ENCODE results near the gene PUS3. TPM values are rescaled to one million over a fixed set of nuclear protein-coding genes. Genes with fewer than 3 reads are reported as not detected.
"Not testable (repeated sequence)": the region's sequence is repeated elsewhere in the genome, so short reads cannot be mapped to it uniquely, and the experiment has no call there.

Gene PUS3
- total and polyA plus RNA-seq, 3 experiments from 2014 or later: 16.5 to 19.2 (median 17.5) TPM

DNA sequence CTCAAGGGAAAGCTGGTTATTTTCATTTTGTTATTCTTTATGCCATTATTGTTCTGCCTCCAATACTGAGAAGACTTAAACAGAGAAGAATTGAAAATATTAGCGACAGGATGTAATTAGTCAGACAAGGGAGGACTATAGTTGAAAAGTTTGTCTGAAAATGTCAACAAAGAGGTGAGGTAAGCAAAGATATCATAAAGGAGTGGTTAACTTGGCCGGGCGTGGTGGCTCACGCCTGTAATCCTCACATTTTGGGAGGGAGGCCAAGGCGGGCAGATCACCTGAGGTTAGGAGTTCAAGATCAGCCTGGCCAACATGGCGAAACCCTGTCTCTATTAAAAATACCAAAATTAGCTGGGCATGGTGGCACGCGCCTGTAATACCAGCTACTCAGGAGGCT is 19.6 kb downstream of the PUS3 start:
- DNase-seq: no peak
- no peaks in the 10 kb centered on the region for H3K36me3 ChIP-seq (ENCODE audit: insufficient read depth, low read length)
- H3K9me3 Mint-ChIP-seq: peaks cover 0 to 4% (median 2%) of the 10 kb centered on the region in 5 donors
- ChIA-PET CTCF (no interaction called here), POLR2A (no interaction called here)
- H3K4me3 ChIP-seq (ENCODE audit: low read length): no peak overlapping the region
- H3K27me3 ChIP-seq (ENCODE audit: insufficient read depth, low read length, poor library complexity, severe bottlenecking): no peaks in the 10 kb centered on the region
- H3K27ac Mint-ChIP-seq: peak overlapping the region in 1 of 8 donors; percentile 39
- H3K9me3 ChIP-seq (ENCODE audit: low read length): no peaks in the 10 kb centered on the region
- H3K4me1 Mint-ChIP-seq: peaks cover 12 to 13% (median 13%) of the 10 kb centered on the region in 3 donors
- H3K4me3 Mint-ChIP-seq: no peak overlapping the region
- H3K27me3 Mint-ChIP-seq: peaks cover 0 to 9% of the 10 kb centered on the region in 2 donors
- H3K36me3 Mint-ChIP-seq: peaks cover 0 to 6% (median 0%) of the 10 kb centered on the region in 3 donors
- no peak overlapping the region for H3K27ac ChIP-seq (ENCODE audit: low read depth, low read length)
- peaks cover 2% of the 10 kb centered on the region for H3K4me1 ChIP-seq (ENCODE audit: insufficient read depth, low read length)

DNA sequence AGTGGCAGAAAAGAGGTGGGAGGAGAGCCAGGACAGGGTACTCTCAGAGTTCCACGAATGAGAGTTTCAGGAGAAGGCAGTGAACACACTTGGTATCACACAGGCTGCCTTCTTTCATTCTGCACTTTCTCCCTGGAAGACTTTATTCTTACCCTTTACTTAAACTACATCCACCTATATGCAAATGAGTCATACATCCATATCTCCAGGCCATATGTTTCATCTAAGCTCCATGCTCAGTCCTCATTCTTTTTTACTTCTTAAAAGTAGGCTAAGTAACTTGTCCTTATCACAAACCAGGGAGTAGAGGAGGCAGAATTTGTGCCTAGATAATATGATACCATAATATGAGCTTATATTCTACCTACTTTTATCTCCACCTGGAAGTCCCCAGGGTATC is 21.7 kb downstream of the PUS3 start:
- Mint-ChIP-seq H3K27ac (no peak overlapping the region), H3K27me3 (peaks cover 0 to 5% of the 10 kb centered on the region in 2 donors), H3K4me3 (no peak overlapping the region), H3K9me3 (no peaks in the 10 kb centered on the region), H3K4me1 (no peaks in the 10 kb centered on the region), H3K36me3 (no peaks in the 10 kb centered on the region)
- CTCF ChIA-PET: interaction anchor here (1.4 kb wide), 1 partner anchor 450 kb away, joined by 3 read pairs; no protein-coding TSS in a partner anchor
- Histone ChIP-seq H3K27ac (ENCODE audit: low read depth, low read length) (no peak overlapping the region), H3K4me1 (ENCODE audit: insufficient read depth, low read length) (no peaks in the 10 kb centered on the region), H3K27me3 (ENCODE audit: insufficient read depth, low read length, poor library complexity, severe bottlenecking) (no peaks in the 10 kb centered on the region), H3K4me3 (ENCODE audit: low read length) (no peak overlapping the region), H3K9me3 (ENCODE audit: low read length) (no peaks in the 10 kb centered on the region), H3K36me3 (ENCODE audit: insufficient read depth, low read length) (no peaks in the 10 kb centered on the region)
- POLR2A ChIA-PET: interaction anchor here (0.6 kb wide), 1 partner anchor 277 kb away, joined by 3 read pairs; no protein-coding TSS in a partner anchor
- DNase-seq: no peak

DNA sequence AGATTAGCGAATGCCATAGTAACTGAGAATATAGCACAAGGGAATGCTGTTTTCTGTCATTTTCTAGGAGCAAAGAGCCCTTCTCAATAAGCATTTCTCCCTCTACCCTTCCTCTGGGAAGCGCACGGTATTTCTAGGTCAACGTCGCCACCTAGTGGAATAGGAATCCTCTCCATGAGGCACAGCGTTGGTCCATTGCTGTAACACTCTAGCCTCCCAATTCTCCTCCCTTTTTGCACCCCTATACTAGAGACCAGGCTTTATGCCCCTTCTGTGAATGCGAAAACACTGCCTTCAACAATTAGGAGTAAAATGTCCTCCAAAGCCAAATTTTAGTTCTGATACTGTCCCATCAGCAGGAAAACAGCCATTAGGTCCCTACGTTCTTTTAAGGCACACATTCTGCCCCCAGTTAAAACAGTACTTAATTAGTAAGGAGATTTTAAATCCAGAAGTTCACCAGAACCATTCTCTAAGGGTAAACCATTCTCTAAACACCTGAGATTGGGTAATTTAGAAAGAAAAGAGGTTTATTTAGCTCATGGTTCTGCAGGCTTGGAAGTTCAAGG is 28.4 kb downstream of the PUS3 start:
- no peaks in the 10 kb centered on the region for H3K27me3 ChIP-seq (ENCODE audit: insufficient read depth, low read length, poor library complexity, severe bottlenecking)
- H3K27me3 Mint-ChIP-seq: peaks cover 7 to 11% of the 10 kb centered on the region in 2 donors
- peaks cover 0 to 4% (median 0%) of the 10 kb centered on the region in 5 donors for H3K9me3 Mint-ChIP-seq
- no peaks in the 10 kb centered on the region for H3K36me3 ChIP-seq (ENCODE audit: insufficient read depth, low read length)
- H3K9me3 ChIP-seq (ENCODE audit: low read length): no peaks in the 10 kb centered on the region
- no peak overlapping the region for H3K4me3 ChIP-seq (ENCODE audit: low read length)
- CTCF ChIA-PET: no interaction called here
- H3K36me3 Mint-ChIP-seq: peaks cover 0 to 6% (median 0%) of the 10 kb centered on the region in 3 donors
- H3K4me3 Mint-ChIP-seq: no peak overlapping the region
- H3K4me1 ChIP-seq (ENCODE audit: insufficient read depth, low read length): no peaks in the 10 kb centered on the region
- POLR2A ChIA-PET: no interaction called here
- DNase-seq: peak in 4 of 5 donors; percentile 10 to 18 (median 15)
- peaks cover 0 to 2% (median 0%) of the 10 kb centered on the region in 3 donors for H3K4me1 Mint-ChIP-seq
- H3K27ac ChIP-seq (ENCODE audit: low read depth, low read length): no peak overlapping the region
- H3K27ac Mint-ChIP-seq: no peak overlapping the region

DNA sequence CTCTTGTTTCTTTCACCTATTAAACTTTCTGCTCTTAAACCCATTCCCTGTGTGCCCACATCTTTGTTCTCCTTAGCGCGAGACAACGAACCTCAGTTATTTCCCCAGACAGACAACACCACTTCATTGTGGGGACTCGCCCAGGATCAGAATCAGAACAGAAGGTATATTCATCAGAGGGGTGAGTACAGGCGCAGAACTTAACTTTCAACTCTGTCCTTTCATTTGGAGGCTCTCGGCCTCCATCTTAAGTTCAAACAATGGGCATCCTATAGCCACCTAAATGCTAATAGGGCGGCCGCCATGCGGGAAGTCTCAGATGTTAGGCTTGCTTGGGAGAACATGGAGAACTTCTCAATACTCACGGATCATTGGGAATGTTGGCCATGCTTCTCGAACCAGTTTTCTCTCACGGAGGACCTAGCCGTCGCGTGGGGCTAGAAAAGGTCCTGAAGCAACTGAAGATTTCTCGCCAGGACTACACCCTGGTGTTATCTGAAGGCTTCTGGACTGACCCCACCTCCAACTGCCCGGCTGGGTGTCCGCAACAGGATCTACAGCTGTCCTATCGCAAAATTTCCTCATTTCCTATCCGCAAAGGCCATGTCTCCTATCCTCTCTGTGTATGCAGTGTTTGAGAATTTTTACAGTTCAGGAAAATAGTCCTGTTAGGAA is 29.0 kb downstream of the PUS3 start:
- peaks cover 6 to 14% of the 10 kb centered on the region in 2 donors for H3K27me3 Mint-ChIP-seq
- no peak overlapping the region for H3K4me3 Mint-ChIP-seq
- CTCF ChIA-PET: no interaction called here
- H3K27ac ChIP-seq (ENCODE audit: low read depth, low read length): no peak overlapping the region
- H3K9me3 ChIP-seq (ENCODE audit: low read length): no peaks in the 10 kb centered on the region
- peaks cover 0 to 4% (median 0%) of the 10 kb centered on the region in 5 donors for H3K9me3 Mint-ChIP-seq
- H3K27me3 ChIP-seq (ENCODE audit: insufficient read depth, low read length, poor library complexity, severe bottlenecking): no peaks in the 10 kb centered on the region
- no peak for DNase-seq
- H3K4me1 Mint-ChIP-seq: peaks cover 0 to 2% (median 0%) of the 10 kb centered on the region in 3 donors
- POLR2A ChIA-PET: no interaction called here
- no peak overlapping the region for H3K4me3 ChIP-seq (ENCODE audit: low read length)
- no peak overlapping the region for H3K27ac Mint-ChIP-seq
- H3K4me1 ChIP-seq (ENCODE audit: insufficient read depth, low read length): no peaks in the 10 kb centered on the region
- H3K36me3 ChIP-seq (ENCODE audit: insufficient read depth, low read length): no peaks in the 10 kb centered on the region
- H3K36me3 Mint-ChIP-seq: peaks cover 0 to 6% (median 0%) of the 10 kb centered on the region in 3 donors

DNA sequence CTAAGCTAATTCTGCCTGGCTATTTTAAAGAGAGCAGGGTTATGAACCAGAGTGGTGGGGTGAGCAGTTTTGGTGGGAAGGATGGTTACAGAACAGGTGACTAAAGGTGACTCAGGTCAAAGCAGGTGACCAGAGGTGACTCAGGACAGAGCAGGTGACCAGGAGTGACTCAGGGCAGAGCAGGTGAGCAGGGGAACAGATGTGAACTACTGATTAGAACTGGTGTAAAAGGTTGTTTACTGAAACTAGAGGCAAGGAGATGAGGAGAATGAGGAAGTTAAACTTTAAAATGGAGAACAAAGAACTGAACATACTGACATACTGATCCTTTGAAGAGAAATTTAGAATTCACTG is 30.9 kb downstream of the PUS3 start:
- POLR2A ChIA-PET: no interaction called here
- H3K9me3 ChIP-seq (ENCODE audit: low read length): no peaks in the 10 kb centered on the region
- no peaks in the 10 kb centered on the region for H3K4me1 ChIP-seq (ENCODE audit: insufficient read depth, low read length)
- no peak overlapping the region for H3K27ac ChIP-seq (ENCODE audit: low read depth, low read length)
- CTCF ChIA-PET: no interaction called here
- DNase-seq: no peak
- Mint-ChIP-seq H3K36me3 (peaks cover 0 to 6% (median 0%) of the 10 kb centered on the region in 3 donors), H3K4me1 (peaks cover 0 to 2% (median 0%) of the 10 kb centered on the region in 3 donors), H3K27me3 (peaks cover 4 to 18% of the 10 kb centered on the region in 2 donors), H3K4me3 (no peak overlapping the region), H3K9me3 (peaks cover 0 to 4% (median 0%) of the 10 kb centered on the region in 5 donors), H3K27ac (no peak overlapping the region)
- H3K4me3 ChIP-seq (ENCODE audit: low read length): no peak overlapping the region
- no peaks in the 10 kb centered on the region for H3K36me3 ChIP-seq (ENCODE audit: insufficient read depth, low read length)
- H3K27me3 ChIP-seq (ENCODE audit: insufficient read depth, low read length, poor library complexity, severe bottlenecking): no peaks in the 10 kb centered on the region

DNA sequence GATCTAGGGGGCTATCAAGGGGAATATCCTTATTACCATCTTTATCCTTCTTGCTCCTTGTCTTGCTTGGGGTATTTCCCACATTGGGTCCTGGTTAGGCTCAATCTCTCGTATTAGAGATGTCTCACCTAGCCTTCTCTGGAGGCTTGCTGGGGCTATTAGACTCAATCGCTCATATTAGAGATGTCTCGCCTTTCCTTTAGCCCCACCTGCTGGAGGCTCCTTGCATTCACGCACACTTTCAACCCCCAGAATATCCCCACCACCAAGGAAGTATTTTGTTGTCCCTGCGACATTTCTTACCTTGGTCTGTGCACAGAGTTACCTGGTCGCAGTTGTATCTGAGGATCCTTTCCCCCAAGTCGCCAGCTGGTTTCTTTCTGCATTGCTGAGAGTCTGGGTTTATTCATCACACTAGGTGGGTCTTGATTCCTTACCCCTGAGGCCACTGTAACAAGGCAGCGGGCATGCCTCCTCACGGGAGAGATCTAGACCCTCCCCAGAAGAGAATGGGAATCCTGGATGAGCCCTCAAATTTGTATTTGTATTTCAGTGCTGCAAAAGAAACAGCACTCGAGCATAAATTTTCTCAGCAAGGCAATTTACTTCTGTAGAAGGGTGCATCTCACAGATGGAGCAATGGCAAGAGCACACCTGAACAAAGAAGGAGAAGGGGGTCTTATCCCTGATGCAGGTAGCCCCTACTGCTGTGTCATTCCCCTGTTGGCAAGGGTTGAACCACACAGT is 31.4 kb downstream of the PUS3 start:
- no peaks in the 10 kb centered on the region for H3K36me3 ChIP-seq (ENCODE audit: insufficient read depth, low read length)
- H3K9me3 ChIP-seq (ENCODE audit: low read length): no peaks in the 10 kb centered on the region
- DNase-seq: no peak
- H3K27ac Mint-ChIP-seq: no peak overlapping the region
- H3K4me1 Mint-ChIP-seq: peaks cover 0 to 2% (median 0%) of the 10 kb centered on the region in 3 donors
- POLR2A ChIA-PET: no interaction called here
- CTCF ChIA-PET: no interaction called here
- H3K27ac ChIP-seq (ENCODE audit: low read depth, low read length): no peak overlapping the region
- H3K27me3 Mint-ChIP-seq: peaks cover 4 to 18% of the 10 kb centered on the region in 2 donors
- no peaks in the 10 kb centered on the region for H3K4me1 ChIP-seq (ENCODE audit: insufficient read depth, low read length)
- no peaks in the 10 kb centered on the region for H3K27me3 ChIP-seq (ENCODE audit: insufficient read depth, low read length, poor library complexity, severe bottlenecking)
- peaks cover 0 to 4% (median 0%) of the 10 kb centered on the region in 5 donors for H3K9me3 Mint-ChIP-seq
- no peak overlapping the region for H3K4me3 ChIP-seq (ENCODE audit: low read length)
- no peak overlapping the region for H3K4me3 Mint-ChIP-seq
- peaks cover 0 to 6% (median 0%) of the 10 kb centered on the region in 3 donors for H3K36me3 Mint-ChIP-seq

DNA sequence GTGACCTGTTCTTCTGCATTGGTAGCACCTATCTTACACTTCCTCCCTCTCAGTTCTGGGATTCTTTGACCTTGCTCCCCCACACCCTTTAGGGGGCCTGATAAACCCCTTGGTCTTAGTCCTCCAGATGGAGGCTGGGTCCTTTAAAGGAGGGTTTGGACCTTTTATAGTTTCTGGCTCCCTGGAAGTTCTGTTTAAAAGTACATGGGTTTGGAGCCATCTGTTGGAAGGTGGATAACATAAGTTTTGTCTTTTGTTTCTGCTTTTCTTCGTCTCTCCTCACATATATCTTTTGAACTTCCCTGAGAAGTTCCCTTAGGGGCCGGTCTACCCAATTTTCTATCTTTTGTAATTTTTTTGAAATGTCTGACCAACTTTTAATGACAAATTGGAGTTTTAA is 33.5 kb downstream of the PUS3 start:
- ChIA-PET CTCF (no interaction called here), POLR2A (no interaction called here)
- peaks cover 0 to 6% (median 0%) of the 10 kb centered on the region in 3 donors for H3K36me3 Mint-ChIP-seq
- no peak overlapping the region for H3K4me3 Mint-ChIP-seq
- Histone ChIP-seq H3K36me3 (ENCODE audit: insufficient read depth, low read length) (no peaks in the 10 kb centered on the region), H3K4me1 (ENCODE audit: insufficient read depth, low read length) (no peaks in the 10 kb centered on the region), H3K27me3 (ENCODE audit: insufficient read depth, low read length, poor library complexity, severe bottlenecking) (no peaks in the 10 kb centered on the region), H3K4me3 (ENCODE audit: low read length) (no peak overlapping the region), H3K27ac (ENCODE audit: low read depth, low read length) (no peak overlapping the region), H3K9me3 (ENCODE audit: low read length) (no peaks in the 10 kb centered on the region)
- H3K4me1 Mint-ChIP-seq: peaks cover 0 to under 1% (median 0%) of the 10 kb centered on the region in 3 donors
- H3K27me3 Mint-ChIP-seq: peaks cover 4 to 18% of the 10 kb centered on the region in 2 donors
- peaks cover 0 to 4% (median 3%) of the 10 kb centered on the region in 5 donors for H3K9me3 Mint-ChIP-seq
- no peak overlapping the region for H3K27ac Mint-ChIP-seq
- DNase-seq: no peak

DNA sequence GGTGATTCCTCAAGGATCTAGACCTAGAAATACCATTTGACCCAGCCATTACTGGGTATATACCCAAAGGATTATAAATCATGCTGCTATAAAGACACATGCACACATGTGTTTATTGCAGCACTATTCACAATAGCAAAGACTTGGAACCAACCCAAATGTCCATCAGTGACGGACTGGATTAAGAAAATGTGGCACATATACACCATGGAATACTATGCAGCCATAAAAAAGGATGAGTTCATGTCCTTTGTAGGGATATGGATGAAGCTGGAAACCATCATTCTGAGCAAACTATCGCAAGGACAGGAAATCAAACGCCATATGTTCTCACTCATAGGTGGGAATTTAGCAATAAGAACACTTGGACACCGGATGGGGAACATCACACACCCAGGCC is 37.7 kb downstream of the PUS3 start:
- H3K9me3 Mint-ChIP-seq; H3K27ac Mint-ChIP-seq; H3K36me3 Mint-ChIP-seq; H3K4me3 ChIP-seq (ENCODE audit: low read length); POLR2A ChIA-PET; H3K27me3 ChIP-seq (ENCODE audit: insufficient read depth, low read length, poor library complexity, severe bottlenecking); DNase-seq; H3K27ac ChIP-seq (ENCODE audit: low read depth, low read length); H3K36me3 ChIP-seq (ENCODE audit: insufficient read depth, low read length); H3K4me1 Mint-ChIP-seq; CTCF ChIA-PET; H3K4me3 Mint-ChIP-seq; H3K4me1 ChIP-seq (ENCODE audit: insufficient read depth, low read length); H3K9me3 ChIP-seq (ENCODE audit: low read length): not testable (repeated sequence)
- H3K27me3 Mint-ChIP-seq: peaks cover 0 to 12% of the 10 kb centered on the region in 2 donors
